Prostate gland (tissue), 2 donors: ENCODE measurements around the gene TGFBRAP1. TPM values are rescaled to one million over a fixed set of nuclear protein-coding genes. Genes with fewer than 3 reads are reported as not detected.
A peak's percentile ranks its signal among the peaks of the same experiment; 100 is the strongest.
"Not testable (repeated sequence)": the region's sequence is repeated elsewhere in the genome, so short reads cannot be mapped to it uniquely, and the experiment has no call there.

Experiments used
- DNase-seq: peaks from one replicate; pipeline ENCODE4 v3.0.0-alpha.2; 2019; ENCODE audit warnings: low spot score
- H3K27ac ChIP-seq, 2 donors: fragments of 200-600 bp; sonication (generic); 2 replicates each; pipeline ENCODE4 v1.5.1; 2017 to 2019
- H3K27me3 ChIP-seq: fragments of 200-600 bp; sonication (generic); replicated peaks from 2 replicates; pipeline ENCODE4 v1.5.1; 2019; ENCODE audit not compliant: insufficient read depth
- H3K36me3 ChIP-seq, 2 donors: fragments of 200-600 bp; sonication (generic); 1 replicate in 1 of 2; 2 replicates in 1 of 2; pipeline versions ENCODE4 v1.5.1 to v1.8.1; 2017 to 2019
- H3K4me1 ChIP-seq: fragments of 200-600 bp; sonication (generic); replicated peaks from 2 replicates; pipeline ENCODE4 v1.5.1; 2019
- H3K4me3 ChIP-seq, 2 donors: fragments of 200-600 bp; sonication (generic); 2 replicates each; pipeline ENCODE4 v1.5.1; 2017 to 2019
- H3K9me3 ChIP-seq: fragments of 200-600 bp; sonication (generic); 2 replicates; pipeline ENCODE4 v1.5.1; 2017
- CTCF ChIP-seq, 4 experiments: fragments of 200-600 bp in 2 of 4; fragments of 450-650 bp in 2 of 4; sonication (generic) in 2 of 4; IDR thresholded peaks; 1 replicate in 3 of 4; 2 replicates in 1 of 4; pipeline ENCODE4 v1.5.1; 2016 to 2019; ENCODE audit warnings: antibody characterized with exemption in 4 of 4, mild to moderate bottlenecking in 2 of 4, moderate library complexity in 2 of 4
- POLR2A ChIP-seq: fragments of 450-650 bp; IDR thresholded peaks from one replicate; pipeline ENCODE4 v1.6.1; 2016; ENCODE audit warnings: antibody characterized with exemption, mild to moderate bottlenecking
- POLR2AphosphoS5 ChIP-seq: sonication (generic); formaldehyde crosslinking; IDR thresholded peaks from one replicate; pipeline ENCODE4 v1.6.1; 2017; ENCODE audit warnings: antibody characterized with exemption
- WGBS: methylation state at CpG from one replicate; pipeline ENCODE4 v1.1.5; 2018; 5-methylcytosine and 5-hydroxymethylcytosine counted together
- intact Hi-C: fragments of 100-400 bp; cut with DNase I; formaldehyde crosslinking; loops from one replicate; pipeline ENCODE4 v1.14.2; 2022
- total RNA-seq, 2 donors: library from RNA; depleted of rRNA; stranded (reverse); fragments of >200 nt; gene quantifications; one replicate each; pipeline ENCODE4 v1.1.0, GENCODE V29; 2016

The TGFBRAP1 gene
- total RNA-seq, 2 donors from 2014 or later = 29.9 to 30.0 TPM

GRCh38 chr2:105329197-105329554 lies 359 bp downstream of the TGFBRAP1 start:
- H3K9me3 ChIP-seq = no peaks in the 10 kb centered on the region
- intact Hi-C loops = no loop called here
- H3K4me1 ChIP-seq = peaks cover 10% of the 10 kb centered on the region
- H3K27me3 ChIP-seq = no peaks in the 10 kb centered on the region
- peak overlapping the region; percentile 69 to 72 for H3K4me3 ChIP-seq
- no peak for DNase-seq
- TF ChIP-seq POLR2A = no peak
- TF ChIP-seq CTCF (IDR thresholded peaks at IDR 0.05) = no peak
- no peak for TF ChIP-seq POLR2AphosphoS5
- no peaks in the 10 kb centered on the region for H3K36me3 ChIP-seq
- H3K27ac ChIP-seq = peak overlapping the region; percentile 73 to 88
- under 1% methylated on average over 16 of the region's 17 CpGs for WGBS

- peaks cover 10% of the 10 kb centered on the region for H3K4me1 ChIP-seq
- H3K27ac ChIP-seq = peak overlapping the region; percentile 73 to 88
- intact Hi-C loops = no loop called here
- no peaks in the 10 kb centered on the region for H3K27me3 ChIP-seq
- peak; percentile 15 for DNase-seq
- peak overlapping the region; percentile 69 to 72 for H3K4me3 ChIP-seq
- H3K36me3 ChIP-seq = no peaks in the 10 kb centered on the region
- no peaks in the 10 kb centered on the region for H3K9me3 ChIP-seq
- 29% methylated on average over 16 of the region's 16 CpGs for WGBS
- TF ChIP-seq POLR2AphosphoS5 (no peak), POLR2A (no peak), CTCF (IDR thresholded peaks at IDR 0.05) (no peak)
Observed at GRCh38 chr2:105328281-105329196, 996 bp downstream of the TGFBRAP1 start.

- H3K27ac ChIP-seq = no peak overlapping the region
- no peaks in the 10 kb centered on the region for H3K27me3 ChIP-seq
- H3K9me3 ChIP-seq = no peaks in the 10 kb centered on the region
- H3K4me3 ChIP-seq = no peak overlapping the region
- TF ChIP-seq POLR2A = no peak
- no peak for TF ChIP-seq CTCF (IDR thresholded peaks at IDR 0.05)
- no peaks in the 10 kb centered on the region for H3K36me3 ChIP-seq
- no peak for DNase-seq
- H3K4me1 ChIP-seq = peaks cover 10% of the 10 kb centered on the region
- WGBS = 86% methylated on average over 2 of the region's 2 CpGs
- intact Hi-C loops = no loop called here
Observed at GRCh38 chr2:105327690-105328089, 1.8 kb downstream of the TGFBRAP1 start.

GRCh38 chr2:105327271-105327670 lies 2.3 kb downstream of the TGFBRAP1 start:
- intact Hi-C loops = not testable (repeated sequence)

GRCh38 chr2:105325389-105325963 lies 4.1 kb downstream of the TGFBRAP1 start:
- no peaks in the 10 kb centered on the region for H3K9me3 ChIP-seq
- intact Hi-C loops = no loop called here
- H3K27me3 ChIP-seq = no peaks in the 10 kb centered on the region
- H3K4me1 ChIP-seq = peaks cover 10% of the 10 kb centered on the region
- WGBS = 73% methylated on average over 3 of the region's 3 CpGs
- H3K27ac ChIP-seq = peak overlapping the region; percentile 12 to 37
- TF ChIP-seq CTCF (IDR thresholded peaks at IDR 0.05) (no peak), POLR2A (no peak), POLR2AphosphoS5 (no peak)
- H3K36me3 ChIP-seq = no peaks in the 10 kb centered on the region
- no peak for DNase-seq
- no peak overlapping the region for H3K4me3 ChIP-seq

More at GRCh38 chr2:105327271-105327670, 2.3 kb downstream of the TGFBRAP1 start:
- H3K27ac ChIP-seq, H3K9me3 ChIP-seq, H3K36me3 ChIP-seq, DNase-seq, H3K4me3 ChIP-seq, H3K27me3 ChIP-seq: not testable (repeated sequence)
- peaks cover 10% of the 10 kb centered on the region for H3K4me1 ChIP-seq
- 91% methylated on average over 3 of the region's 3 CpGs for WGBS
